COLO668 (cell line): ENCODE results near the gene MYZAP.
"Not testable (repeated sequence)": the region's sequence is repeated elsewhere in the genome, so short reads cannot be mapped to it uniquely, and the experiment has no call there.

Source experiments
- DNase-seq: peaks from one replicate; lab custom pipeline; 2025; ENCODE audit not compliant: unreplicated experiment; lab: John Stamatoyannopoulos, UW

Gene MYZAP

GRCh38 chr15:57592426-57592825 lies 722 bp downstream of the MYZAP start:
- DNase-seq = no peak

GRCh38 chr15:57592836-57593420 lies 1.2 kb downstream of the MYZAP start:
- DNase-seq = no peak

- DNase-seq = no peak
These were observed 2.8 kb downstream of the MYZAP start for GRCh38 chr15:57594479-57594878.

- DNase-seq = peak; percentile 21
These were observed 3.5 kb downstream of the MYZAP start for GRCh38 chr15:57595011-57595866.

GRCh38 chr15:57596301-57596855 lies 4.7 kb downstream of the MYZAP start:
- no peak for DNase-seq

- no peak for DNase-seq
These were observed 5.3 kb downstream of the MYZAP start for GRCh38 chr15:57596978-57597377.

GRCh38 chr15:57597431-57597830 lies 5.7 kb downstream of the MYZAP start:
- no peak for DNase-seq

GRCh38 chr15:57598346-57598745 lies 6.6 kb downstream of the MYZAP start:
- DNase-seq = no peak

- no peak for DNase-seq
These were observed 7.6 kb downstream of the MYZAP start for GRCh38 chr15:57599296-57599810.

- DNase-seq = no peak
These were observed 8.5 kb downstream of the MYZAP start for GRCh38 chr15:57600197-57600596.

GRCh38 chr15:57604507-57604906 lies 12.8 kb downstream of the MYZAP start:
- no peak for DNase-seq

- no peak for DNase-seq
These were observed 13.8 kb downstream of the MYZAP start for GRCh38 chr15:57605491-57605890.

GRCh38 chr15:57606048-57606447 lies 14.3 kb downstream of the MYZAP start:
- no peak for DNase-seq

- DNase-seq = no peak
These were observed 15.1 kb downstream of the MYZAP start for GRCh38 chr15:57606816-57607215.

- DNase-seq = no peak
These were observed 15.9 kb downstream of the MYZAP start for GRCh38 chr15:57607570-57608000.

GRCh38 chr15:57609805-57610529 lies 18.3 kb downstream of the MYZAP start:
- no peak for DNase-seq

GRCh38 chr15:57611123-57611522 lies 19.4 kb downstream of the MYZAP start:
- no peak for DNase-seq

GRCh38 chr15:57611938-57612337 lies 20.2 kb downstream of the MYZAP start:
- DNase-seq = no peak

GRCh38 chr15:57614241-57614640 lies 22.5 kb downstream of the MYZAP start:
- DNase-seq = no peak

GRCh38 chr15:57615951-57616496 lies 24.3 kb downstream of the MYZAP start:
- DNase-seq = not testable (repeated sequence)

GRCh38 chr15:57618325-57618724 lies 26.6 kb downstream of the MYZAP start:
- no peak for DNase-seq
